GM23338 (cell line): ENCODE measurements around the gene TRDMT1. TPM values are rescaled to one million over a fixed set of nuclear protein-coding genes. Genes with fewer than 3 reads are reported as not detected.

ENCODE experiments used
- ATAC-seq: fragments of 200-7000 bp; cut with Tn5 transposase; 3 replicates; pipeline ENCODE4 v1.9.1; 2020
- DNase-seq: peaks from one replicate; pipeline ENCODE4 v3.0.0-alpha.2; 2015; ENCODE audit warnings: low spot score
- H2AFZ ChIP-seq: fragments of 200-600 bp; sonication (generic); 2 replicates; pipeline ENCODE4 v1.8.0; 2016; ENCODE audit warnings: antibody characterized with exemption, mild to moderate bottlenecking, moderate library complexity
- H3F3A ChIP-seq: fragments of 200-600 bp; sonication (generic); replicated peaks from 2 replicates; pipeline ENCODE4 v1.8.0; 2017; ENCODE audit warnings: antibody characterized with exemption, mixed run types, low read depth
- H3K27ac ChIP-seq: fragments of 200-600 bp; sonication (generic); 2 replicates; pipeline ENCODE4 v1.6.1; 2016; ENCODE audit warnings: low read depth
- H3K27me3 ChIP-seq: fragments of 200-600 bp; sonication (generic); 2 replicates; pipeline ENCODE4 v1.8.0; 2016; ENCODE audit warnings: mild to moderate bottlenecking, mixed run types, moderate library complexity; ENCODE audit not compliant: insufficient read depth
- H3K36me3 ChIP-seq: fragments of 200-600 bp; sonication (generic); 2 replicates; pipeline ENCODE4 v1.8.0; 2016; ENCODE audit warnings: mild to moderate bottlenecking; ENCODE audit not compliant: insufficient read depth
- H3K4me1 ChIP-seq: fragments of 200-600 bp; sonication (generic); 2 replicates; pipeline ENCODE4 v1.8.0; 2016; ENCODE audit warnings: mild to moderate bottlenecking, moderate library complexity; ENCODE audit not compliant: insufficient read depth
- H3K4me2 ChIP-seq: fragments of 200-600 bp; sonication (generic); 2 replicates; pipeline ENCODE4 v1.7.1; 2017; ENCODE audit warnings: mixed run types
- H3K4me3 ChIP-seq: fragments of 200-600 bp; sonication (generic); 2 replicates; pipeline ENCODE4 v1.6.1; 2016; ENCODE audit warnings: mixed run types
- H3K79me2 ChIP-seq: fragments of 200-600 bp; sonication (generic); replicated peaks from 2 replicates; pipeline ENCODE4 v1.8.0; 2017; ENCODE audit warnings: mild to moderate bottlenecking; ENCODE audit not compliant: insufficient read depth
- H3K9me2 ChIP-seq: fragments of 200-600 bp; sonication (generic); 2 replicates; pipeline ENCODE4 v1.8.0; 2017; ENCODE audit not compliant: insufficient read depth
- H4K20me1 ChIP-seq: fragments of 200-600 bp; sonication (generic); replicated peaks from 2 replicates; pipeline ENCODE4 v1.8.0; 2017; ENCODE audit warnings: mild to moderate bottlenecking; ENCODE audit not compliant: insufficient read depth
- H3K27ac Mint-ChIP-seq: 2 replicates; pipeline ENCODE4 v1.8.0; 2020; ENCODE audit warnings: inconsistent platforms, mild to moderate bottlenecking, moderate library complexity, mixed read lengths
- H3K27me3 Mint-ChIP-seq: 3 replicates; pipeline ENCODE4 v1.8.0; 2022; ENCODE audit warnings: low read depth, mild to moderate bottlenecking, moderate library complexity, mixed read lengths, inconsistent platforms; ENCODE audit not compliant: insufficient read depth, poor library complexity
- H3K36me3 Mint-ChIP-seq: 3 replicates; pipeline ENCODE4 v1.8.0; 2021; ENCODE audit warnings: low read depth, mild to moderate bottlenecking, inconsistent platforms, moderate library complexity, mixed read lengths
- H3K4me1 Mint-ChIP-seq: 3 replicates; pipeline ENCODE4 v1.8.0; 2020; ENCODE audit warnings: mild to moderate bottlenecking, inconsistent platforms, mixed read lengths
- H3K4me3 Mint-ChIP-seq: 3 replicates; pipeline ENCODE4 v1.8.0; 2021; ENCODE audit warnings: moderate library complexity, mild to moderate bottlenecking, inconsistent platforms, mixed read lengths
- H3K9me3 Mint-ChIP-seq: 3 replicates; pipeline ENCODE4 v1.8.0; 2020; ENCODE audit warnings: moderate library complexity, mild to moderate bottlenecking, inconsistent platforms, mixed read lengths
- CREB1 ChIP-seq: fragments of 250-450 bp; sonication (Bioruptor Pico); IDR thresholded peaks from 2 replicates; pipeline ENCODE4 v1.5.0; 2020; ENCODE audit warnings: low read depth, mild to moderate bottlenecking, moderate library complexity
- CTCF ChIP-seq, 2 experiments: fragments of 200-600 bp in 1 of 2; sonication (generic) in 1 of 2; conservative IDR thresholded peaks; 2 replicates each; pipeline versions ENCODE4 v1.5.1 to v1.6.1; 2016 to 2017; ENCODE audit warnings: antibody characterized with exemption in 2 of 2, low read depth in 2 of 2, mild to moderate bottlenecking in 2 of 2, moderate library complexity in 1 of 2
- ETS1 ChIP-seq: IDR thresholded peaks from 2 replicates; pipeline ENCODE4 v1.6.1; 2016; ENCODE audit warnings: antibody characterized with exemption
- EZH2 ChIP-seq: fragments of 200-600 bp; sonication (generic); IDR thresholded peaks from one replicate; pipeline ENCODE4 v1.8.0; 2017; ENCODE audit warnings: antibody characterized with exemption, mild to moderate bottlenecking, low read depth; ENCODE audit not compliant: unreplicated experiment
- EZH2phosphoT487 ChIP-seq: fragments of 200-600 bp; sonication (generic); IDR thresholded peaks from one replicate; pipeline ENCODE4 v1.8.1; 2018; ENCODE audit warnings: antibody characterized with exemption; ENCODE audit not compliant: unreplicated experiment
- JUNB ChIP-seq: IDR thresholded peaks from one replicate; pipeline ENCODE4 v1.6.1; 2016; ENCODE audit warnings: antibody characterized with exemption; ENCODE audit not compliant: unreplicated experiment
- NANOG ChIP-seq: IDR thresholded peaks from 2 replicates; pipeline ENCODE4 v1.6.1; 2016; ENCODE audit warnings: antibody characterized with exemption, borderline replicate concordance
- POLR2AphosphoS5 ChIP-seq: IDR thresholded peaks from 2 replicates; pipeline ENCODE4 v1.6.1; 2016; ENCODE audit warnings: antibody characterized with exemption, low read depth
- REST ChIP-seq: IDR thresholded peaks from one replicate; pipeline ENCODE4 v1.6.1; 2018; ENCODE audit warnings: antibody characterized with exemption; ENCODE audit not compliant: unreplicated experiment
- STAT1 ChIP-seq: IDR thresholded peaks from one replicate; pipeline ENCODE4 v1.6.1; 2016; ENCODE audit warnings: antibody characterized with exemption; ENCODE audit not compliant: unreplicated experiment
- ZNF114 ChIP-seq: fragments of 250-450 bp; sonication (Bioruptor Pico); IDR thresholded peaks from 2 replicates; pipeline ENCODE4 v1.5.0; 2020; ENCODE audit warnings: mild to moderate bottlenecking, moderate library complexity
- ZNF331 ChIP-seq: fragments of 250-450 bp; sonication (Bioruptor Pico); IDR thresholded peaks from 2 replicates; pipeline ENCODE4 v1.5.0; 2020; ENCODE audit warnings: low read depth, mild to moderate bottlenecking, moderate library complexity
- ZNF462 ChIP-seq: fragments of 250-450 bp; sonication (Bioruptor Pico); IDR thresholded peaks from 2 replicates; pipeline ENCODE4 v1.5.0; 2020; ENCODE audit warnings: mild to moderate bottlenecking, moderate library complexity
- polyA plus RNA-seq: library from polyadenylated mRNA; unstranded; fragments of >200 nt; fragmentation: Nextera tagmentation; extraction: Ambion mirVana; gene quantifications from 2 replicates; pipeline ENCODE4 v1.2.1, GENCODE V29; 2016
- total RNA-seq: library from RNA; depleted of rRNA; stranded (reverse); fragments of >200 nt; shearing (Covaris generic); gene quantifications from 2 replicates; pipeline ENCODE4 v1.2.3, GENCODE V29; 2014

Gene TRDMT1
- total and polyA plus RNA-seq, 2 experiments from 2014 or later = 16.0 to 37.7 TPM

DNA sequence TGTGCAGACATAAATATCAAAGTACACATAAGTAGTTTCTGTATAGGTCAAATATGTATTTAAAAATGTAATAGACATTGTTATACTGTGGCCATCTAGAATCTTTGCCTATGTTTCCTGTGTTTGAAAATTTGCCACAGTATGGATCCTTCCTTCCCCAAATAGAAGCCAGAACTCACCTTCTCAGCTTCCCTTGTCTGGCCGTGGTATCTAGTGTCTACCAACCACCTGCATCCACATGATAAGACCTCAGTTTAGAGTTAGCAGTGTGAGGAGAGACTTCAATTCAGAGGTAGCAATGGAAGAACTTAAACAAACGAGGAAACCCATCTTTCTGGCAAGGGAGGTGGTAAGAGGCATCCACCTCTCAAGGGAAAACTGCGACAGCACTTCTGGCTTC is 4.9 kb downstream of the TRDMT1 start:
- Mint-ChIP-seq H3K4me3 (no peak overlapping the region), H3K4me1 (peaks cover 41% of the 10 kb centered on the region), H3K9me3 (peaks cover 3% of the 10 kb centered on the region; the same call in 1 of the 3 replicates), H3K27me3 (peaks cover 1% of the 10 kb centered on the region), H3K27ac (no peak overlapping the region; the same call in 1 of the 2 replicates), H3K36me3 (peaks cover 4% of the 10 kb centered on the region; the same call in 2 of the 3 replicates)
- Histone ChIP-seq H3K36me3 (no peaks in the 10 kb centered on the region), H3K27me3 (no peaks in the 10 kb centered on the region), H3K4me1 (peaks cover 34% of the 10 kb centered on the region), H3K4me2 (peak overlapping the region; percentile 9; the same call in 1 of the 2 replicates), H3F3A (no peaks in the 10 kb centered on the region), H4K20me1 (no peaks in the 10 kb centered on the region), H3K79me2 (peaks cover 71% of the 10 kb centered on the region), H2AFZ (no peak overlapping the region), H3K9me2 (no peaks in the 10 kb centered on the region), H3K4me3 (no peak overlapping the region), H3K27ac (no peak overlapping the region)
- DNase-seq = no peak
- no peak for ATAC-seq
- no peak for TF ChIP-seq ZNF114
- TF ChIP-seq REST = no peak
- TF ChIP-seq CREB1 (CRISPR knock-in tag) = no peak
- no peak for TF ChIP-seq EZH2phosphoT487
- TF ChIP-seq STAT1 = no peak
- no peak for TF ChIP-seq JUNB
- no peak for TF ChIP-seq ZNF331 (CRISPR knock-in tag)
- TF ChIP-seq ETS1 = no peak
- TF ChIP-seq CTCF (conservative IDR thresholded peaks at IDR 0.05; ENCODE audit: low read depth in 2 of 2) = no peak
- TF ChIP-seq POLR2AphosphoS5 = no peak
- no peak for TF ChIP-seq ZNF462 (CRISPR knock-in tag)
- no peak for TF ChIP-seq EZH2
- no peak for TF ChIP-seq NANOG
